Measurements from ENCODE around the gene TIMP1.
A peak's percentile ranks its signal among the peaks of the same experiment; 100 is the strongest.

The TIMP1 gene

DNA sequence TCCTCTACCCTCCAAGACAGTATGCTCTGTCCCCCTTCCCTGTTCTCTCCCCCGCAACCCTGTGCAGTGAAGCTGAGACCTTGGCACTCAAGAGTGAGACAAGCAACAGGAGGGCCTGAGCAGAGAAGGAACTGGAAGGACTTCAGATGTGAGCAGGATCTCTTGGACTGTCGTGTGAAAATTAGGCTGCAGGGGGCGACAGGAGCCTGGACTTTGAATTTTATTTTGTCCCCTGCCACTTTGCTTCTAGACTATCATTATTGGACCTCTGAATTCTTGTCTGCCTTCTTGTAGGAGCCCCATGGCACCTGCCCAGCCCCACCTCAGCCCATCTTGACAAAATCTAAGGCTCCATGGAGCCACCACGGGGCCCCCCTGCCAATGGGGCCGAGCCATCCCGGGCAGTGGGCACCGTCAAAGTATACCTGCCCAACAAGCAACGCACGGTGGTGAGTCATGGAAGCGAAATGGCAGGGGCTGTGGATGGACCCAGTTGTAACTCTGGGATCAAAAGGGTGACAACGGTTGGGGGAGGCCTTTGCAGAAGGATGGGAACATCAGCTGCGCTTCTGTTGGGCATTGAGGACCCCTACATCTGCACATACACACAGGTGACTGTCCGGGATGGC, 19.5 kb upstream of the TIMP1 start:
- no peaks in the 10 kb centered on the region for H3K9me3 ChIP-seq (ENCODE audit: low read length)
- no peaks in the 10 kb centered on the region for H3F3A ChIP-seq (ENCODE audit: insufficient read depth, low read length)
- H3K4me3 ChIP-seq (ENCODE audit: low read depth, low read length, poor library complexity, severe bottlenecking): peak overlapping the region; percentile 90
- no peak overlapping the region for H3K27ac ChIP-seq (ENCODE audit: low read depth, low read length, poor library complexity, severe bottlenecking)
- H4K20me1 ChIP-seq (ENCODE audit: insufficient read depth, low read length): no peaks in the 10 kb centered on the region
- peak overlapping the region; percentile 77 for H3K4me2 ChIP-seq (ENCODE audit: low read length)
- no peaks in the 10 kb centered on the region for H3K79me2 ChIP-seq (ENCODE audit: insufficient read depth, low read length)
- H3K9me2 ChIP-seq (ENCODE audit: low read depth, low read length): no peaks in the 10 kb centered on the region
- H3K9ac ChIP-seq (ENCODE audit: low read length): peak overlapping the region; percentile 30; the same call in 1 of the 2 replicates
- H3K4me1 ChIP-seq (ENCODE audit: insufficient read depth, low read length, severe bottlenecking): peaks cover 24% of the 10 kb centered on the region
- peaks cover 44% of the 10 kb centered on the region for H3K36me3 ChIP-seq (ENCODE audit: insufficient read depth, low read length)
- no peaks in the 10 kb centered on the region for H3K27me3 ChIP-seq (ENCODE audit: insufficient read depth, low read length)
- no peak overlapping the region for H2AFZ ChIP-seq (ENCODE audit: low read length)
- TF ChIP-seq, protein P1, sequence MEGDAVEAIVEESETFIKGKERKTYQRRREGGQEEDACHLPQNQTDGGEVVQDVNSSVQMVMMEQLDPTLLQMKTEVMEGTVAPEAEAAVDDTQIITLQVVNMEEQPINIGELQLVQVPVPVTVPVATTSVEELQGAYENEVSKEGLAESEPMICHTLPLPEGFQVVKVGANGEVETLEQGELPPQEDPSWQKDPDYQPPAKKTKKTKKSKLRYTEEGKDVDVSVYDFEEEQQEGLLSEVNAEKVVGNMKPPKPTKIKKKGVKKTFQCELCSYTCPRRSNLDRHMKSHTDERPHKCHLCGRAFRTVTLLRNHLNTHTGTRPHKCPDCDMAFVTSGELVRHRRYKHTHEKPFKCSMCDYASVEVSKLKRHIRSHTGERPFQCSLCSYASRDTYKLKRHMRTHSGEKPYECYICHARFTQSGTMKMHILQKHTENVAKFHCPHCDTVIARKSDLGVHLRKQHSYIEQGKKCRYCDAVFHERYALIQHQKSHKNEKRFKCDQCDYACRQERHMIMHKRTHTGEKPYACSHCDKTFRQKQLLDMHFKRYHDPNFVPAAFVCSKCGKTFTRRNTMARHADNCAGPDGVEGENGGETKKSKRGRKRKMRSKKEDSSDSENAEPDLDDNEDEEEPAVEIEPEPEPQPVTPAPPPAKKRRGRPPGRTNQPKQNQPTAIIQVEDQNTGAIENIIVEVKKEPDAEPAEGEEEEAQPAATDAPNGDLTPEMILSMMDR (IDR thresholded peaks at IDR 0.05; ENCODE audit: low read length): peak; percentile 45
- TF ChIP-seq EZH2 (IDR thresholded peaks at IDR 0.05; ENCODE audit: borderline replicate concordance, low read length): no peak

DNA sequence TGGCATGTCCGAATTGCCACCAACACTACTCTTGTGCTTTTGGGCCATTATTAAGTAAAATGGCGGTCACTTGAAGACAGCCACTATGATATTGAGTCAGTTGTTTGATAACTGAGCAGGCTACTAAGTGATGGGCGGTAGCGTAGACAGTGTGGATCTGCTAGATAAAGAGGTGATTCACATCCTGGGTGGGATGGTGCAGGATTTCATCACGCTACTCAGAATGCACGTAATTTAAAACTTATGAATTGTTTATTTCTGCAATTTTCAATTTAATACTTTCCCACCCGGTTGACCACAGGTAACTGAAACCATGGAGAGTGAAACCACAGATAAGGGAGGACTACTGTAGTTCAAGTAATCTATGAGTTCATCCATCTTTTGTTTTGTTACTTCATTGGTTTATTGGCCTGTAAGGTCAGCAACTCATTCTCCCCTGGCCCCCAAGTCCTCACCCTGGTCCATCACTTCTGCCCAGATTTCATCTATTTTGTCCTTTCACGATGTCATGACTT, 18.4 kb upstream of the TIMP1 start:
- Histone ChIP-seq H3K36me3 (ENCODE audit: insufficient read depth, low read length) (peaks cover 55% of the 10 kb centered on the region), H3K27me3 (ENCODE audit: insufficient read depth, low read length) (no peaks in the 10 kb centered on the region), H2AFZ (ENCODE audit: low read length) (no peak overlapping the region), H3K27ac (ENCODE audit: low read depth, low read length, poor library complexity, severe bottlenecking) (no peak overlapping the region), H3K9ac (ENCODE audit: low read length) (no peak overlapping the region), H4K20me1 (ENCODE audit: insufficient read depth, low read length) (no peaks in the 10 kb centered on the region), H3F3A (ENCODE audit: insufficient read depth, low read length) (no peaks in the 10 kb centered on the region), H3K4me2 (ENCODE audit: low read length) (no peak overlapping the region), H3K4me1 (ENCODE audit: insufficient read depth, low read length, severe bottlenecking) (peaks cover 24% of the 10 kb centered on the region), H3K79me2 (ENCODE audit: insufficient read depth, low read length) (no peaks in the 10 kb centered on the region), H3K4me3 (ENCODE audit: low read depth, low read length, poor library complexity, severe bottlenecking) (no peak overlapping the region), H3K9me3 (ENCODE audit: low read length) (no peaks in the 10 kb centered on the region), H3K9me2 (ENCODE audit: low read depth, low read length) (no peaks in the 10 kb centered on the region)
- TF ChIP-seq, protein P1 (IDR thresholded peaks at IDR 0.05; ENCODE audit: low read length): no peak
- no peak for TF ChIP-seq EZH2 (IDR thresholded peaks at IDR 0.05; ENCODE audit: borderline replicate concordance, low read length)

DNA sequence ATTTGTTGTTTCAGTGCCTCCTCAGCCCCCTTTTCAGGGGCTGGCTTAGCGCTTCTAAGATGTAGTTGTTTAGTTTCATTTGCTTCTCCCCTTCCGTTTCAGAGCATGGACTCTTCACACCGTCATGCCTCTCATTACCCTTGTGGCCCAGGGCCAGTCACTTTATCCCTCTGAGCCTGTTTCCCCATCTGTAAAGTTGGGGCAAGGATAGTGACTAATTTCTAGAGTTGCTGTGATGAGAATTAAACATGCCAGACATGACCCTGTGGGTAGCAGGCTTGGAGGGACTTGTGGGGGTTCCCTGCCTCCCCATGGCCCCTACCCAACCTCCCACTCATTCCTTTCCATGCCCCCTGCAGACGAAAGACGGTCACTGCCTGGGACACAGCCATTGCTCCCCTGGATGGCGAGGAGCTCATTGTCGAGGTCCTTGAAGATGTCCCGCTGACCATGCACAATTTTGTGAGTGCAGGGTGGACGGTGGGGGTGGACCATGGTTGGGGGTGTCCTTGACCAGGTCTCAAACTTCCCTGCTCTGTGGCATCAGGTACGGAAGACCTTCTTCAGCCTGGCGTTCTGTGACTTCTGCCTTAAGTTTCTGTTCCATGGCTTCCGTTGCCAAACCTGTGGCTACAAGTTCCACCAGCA, 17.7 kb upstream of the TIMP1 start:
- Histone ChIP-seq H3K4me3 (ENCODE audit: low read depth, low read length, poor library complexity, severe bottlenecking) (no peak overlapping the region), H3K4me1 (ENCODE audit: insufficient read depth, low read length, severe bottlenecking) (peaks cover 20% of the 10 kb centered on the region), H3K9me2 (ENCODE audit: low read depth, low read length) (no peaks in the 10 kb centered on the region), H3K27me3 (ENCODE audit: insufficient read depth, low read length) (no peaks in the 10 kb centered on the region), H3K4me2 (ENCODE audit: low read length) (no peak overlapping the region), H3K27ac (ENCODE audit: low read depth, low read length, poor library complexity, severe bottlenecking) (no peak overlapping the region), H3K79me2 (ENCODE audit: insufficient read depth, low read length) (no peaks in the 10 kb centered on the region), H3K36me3 (ENCODE audit: insufficient read depth, low read length) (peaks cover 62% of the 10 kb centered on the region), H4K20me1 (ENCODE audit: insufficient read depth, low read length) (no peaks in the 10 kb centered on the region), H3K9ac (ENCODE audit: low read length) (no peak overlapping the region), H3F3A (ENCODE audit: insufficient read depth, low read length) (no peaks in the 10 kb centered on the region), H2AFZ (ENCODE audit: low read length) (no peak overlapping the region), H3K9me3 (ENCODE audit: low read length) (no peaks in the 10 kb centered on the region)
- TF ChIP-seq EZH2 (IDR thresholded peaks at IDR 0.05; ENCODE audit: borderline replicate concordance, low read length): no peak
- TF ChIP-seq, protein P1 (IDR thresholded peaks at IDR 0.05; ENCODE audit: low read length): no peak
